ENCODE results near the gene SORBS2. TPM values are rescaled to one million over a fixed set of nuclear protein-coding genes. Genes with fewer than 3 reads are reported as not detected.

SORBS2 gene
- total RNA-seq, 4 donors from 2014 or later = 290 to 437 (median 377) TPM

GRCh38 chr4:185726931-185727330, 85.1 kb downstream of the SORBS2 start:
- Histone ChIP-seq H3K27ac (peak overlapping the region in 1 of 3 donors; percentile 19), H3K9me3 (no peaks in the 10 kb centered on the region)
- no peak for DNase-seq

GRCh38 chr4:185723631-185724260, 88.2 kb downstream of the SORBS2 start:
- intact Hi-C loops (cut with DNase I) = no loop called here
- Histone ChIP-seq H3K4me1 (peaks cover 33 to 40% of the 10 kb centered on the region in 2 donors), H3K36me3 (no peaks in the 10 kb centered on the region), H3K27ac (peak overlapping the region; percentile 42 to 80 (median 44)), H3K9me3 (no peaks in the 10 kb centered on the region), H3K27me3 (no peaks in the 10 kb centered on the region), H3K4me3 (replicated peaks in 1 of 3) (no peak overlapping the region)
- TF ChIP-seq CTCF (IDR thresholded peaks at IDR 0.05) (no peak), POLR2A (IDR thresholded peaks at IDR 0.05) (no peak)
- WGBS, 2 donors = 45 to 47% methylated on average over 6 of the region's 6 CpGs
- DNase-seq = no peak

More at GRCh38 chr4:185726931-185727330, 85.1 kb downstream of the SORBS2 start:
- peaks cover 33 to 34% of the 10 kb centered on the region in 2 donors for H3K4me1 ChIP-seq
- intact Hi-C loops (cut with DNase I) = no loop called here
- H3K4me3 ChIP-seq (replicated peaks in 1 of 3) = no peak overlapping the region
- WGBS, 2 donors = 76 to 77% methylated on average over 8 of the region's 8 CpGs
- TF ChIP-seq POLR2A (IDR thresholded peaks at IDR 0.05) (no peak), CTCF (IDR thresholded peaks at IDR 0.05) (no peak)
- no peaks in the 10 kb centered on the region for H3K36me3 ChIP-seq
- no peaks in the 10 kb centered on the region for H3K27me3 ChIP-seq

GRCh38 chr4:185722029-185722316, 90.0 kb downstream of the SORBS2 start:
- peak overlapping the region; percentile 65 to 80 (median 73) for H3K27ac ChIP-seq
- H3K27me3 ChIP-seq = no peaks in the 10 kb centered on the region
- DNase-seq = no peak
- WGBS, 2 donors = 44 to 58% methylated on average over 3 of the region's 3 CpGs
- no peak overlapping the region for H3K4me3 ChIP-seq (replicated peaks in 1 of 3)
- peaks cover 42 to 57% of the 10 kb centered on the region in 2 donors for H3K4me1 ChIP-seq
- no peaks in the 10 kb centered on the region for H3K36me3 ChIP-seq
- H3K9me3 ChIP-seq = no peaks in the 10 kb centered on the region
- intact Hi-C loops (cut with DNase I) = no loop called here
- TF ChIP-seq POLR2A (IDR thresholded peaks at IDR 0.05) (no peak), CTCF (IDR thresholded peaks at IDR 0.05) (no peak)

GRCh38 chr4:185721190-185722028, 90.6 kb downstream of the SORBS2 start:
- peak overlapping the region; percentile 65 to 80 (median 73) for H3K27ac ChIP-seq
- no peak overlapping the region for H3K4me3 ChIP-seq (replicated peaks in 1 of 3)
- H3K9me3 ChIP-seq = no peaks in the 10 kb centered on the region
- 58 to 64% methylated on average over 12 of the region's 12 CpGs for WGBS, 2 donors
- peaks cover 47 to 63% of the 10 kb centered on the region in 2 donors for H3K4me1 ChIP-seq
- TF ChIP-seq CTCF (IDR thresholded peaks at IDR 0.05) (no peak), POLR2A (IDR thresholded peaks at IDR 0.05) (no peak)
- H3K27me3 ChIP-seq = no peaks in the 10 kb centered on the region
- DNase-seq = peak; percentile 36 to 40
- intact Hi-C loops (cut with DNase I) = no loop called here
- no peaks in the 10 kb centered on the region for H3K36me3 ChIP-seq

- Histone ChIP-seq H3K9me3 (no peaks in the 10 kb centered on the region), H3K36me3 (no peaks in the 10 kb centered on the region), H3K27ac (peak overlapping the region; percentile 69 to 80 (median 70)), H3K27me3 (no peaks in the 10 kb centered on the region), H3K4me1 (peaks cover 52 to 69% of the 10 kb centered on the region in 2 donors), H3K4me3 (replicated peaks in 1 of 3) (no peak overlapping the region)
- WGBS, 2 donors = 70 to 71% methylated on average over 3 of the region's 3 CpGs
- intact Hi-C loops (cut with DNase I) = no loop called here
- DNase-seq = no peak
- TF ChIP-seq POLR2A (IDR thresholded peaks at IDR 0.05) (no peak), CTCF (IDR thresholded peaks at IDR 0.05) (no peak)
Observed at GRCh38 chr4:185719500-185719858, 92.5 kb downstream of the SORBS2 start.

All from thyroid gland (tissue), 4 donors.